Prostate gland (tissue), 2 donors: ENCODE data around the gene IL17RD. TPM values are rescaled to one million over a fixed set of nuclear protein-coding genes. Genes with fewer than 3 reads are reported as not detected.
A peak's percentile ranks its signal among the peaks of the same experiment; 100 is the strongest.

Source experiments
- DNase-seq: peaks from one replicate; pipeline ENCODE4 v3.0.0-alpha.2; 2019; ENCODE audit warnings: low spot score
- H3K27ac ChIP-seq, 2 donors: fragments of 200-600 bp; sonication (generic); 2 replicates each; pipeline ENCODE4 v1.5.1; 2017 to 2019
- H3K27me3 ChIP-seq: fragments of 200-600 bp; sonication (generic); replicated peaks from 2 replicates; pipeline ENCODE4 v1.5.1; 2019; ENCODE audit not compliant: insufficient read depth
- H3K36me3 ChIP-seq, 2 donors: fragments of 200-600 bp; sonication (generic); 1 replicate in 1 of 2; 2 replicates in 1 of 2; pipeline versions ENCODE4 v1.5.1 to v1.8.1; 2017 to 2019
- H3K4me1 ChIP-seq: fragments of 200-600 bp; sonication (generic); replicated peaks from 2 replicates; pipeline ENCODE4 v1.5.1; 2019
- H3K4me3 ChIP-seq, 2 donors: fragments of 200-600 bp; sonication (generic); 2 replicates each; pipeline ENCODE4 v1.5.1; 2017 to 2019
- H3K9me3 ChIP-seq: fragments of 200-600 bp; sonication (generic); 2 replicates; pipeline ENCODE4 v1.5.1; 2017
- CTCF ChIP-seq, 4 experiments: fragments of 200-600 bp in 2 of 4; fragments of 450-650 bp in 2 of 4; sonication (generic) in 2 of 4; IDR thresholded peaks; 1 replicate in 3 of 4; 2 replicates in 1 of 4; pipeline ENCODE4 v1.5.1; 2016 to 2019; ENCODE audit warnings: antibody characterized with exemption in 4 of 4, mild to moderate bottlenecking in 2 of 4, moderate library complexity in 2 of 4
- POLR2A ChIP-seq: fragments of 450-650 bp; IDR thresholded peaks from one replicate; pipeline ENCODE4 v1.6.1; 2016; ENCODE audit warnings: antibody characterized with exemption, mild to moderate bottlenecking
- POLR2AphosphoS5 ChIP-seq: sonication (generic); formaldehyde crosslinking; IDR thresholded peaks from one replicate; pipeline ENCODE4 v1.6.1; 2017; ENCODE audit warnings: antibody characterized with exemption
- WGBS: methylation state at CpG from one replicate; pipeline ENCODE4 v1.1.5; 2018; 5-methylcytosine and 5-hydroxymethylcytosine counted together
- intact Hi-C: fragments of 100-400 bp; cut with DNase I; formaldehyde crosslinking; loops from one replicate; pipeline ENCODE4 v1.14.2; 2022
- total RNA-seq, 2 donors: library from RNA; depleted of rRNA; stranded (reverse); fragments of >200 nt; gene quantifications; one replicate each; pipeline ENCODE4 v1.1.0, GENCODE V29; 2016

IL17RD gene
- total RNA-seq, 2 donors from 2014 or later, result 8.3 to 19.9 TPM

- Histone ChIP-seq H3K27me3 (no peaks in the 10 kb centered on the region), H3K9me3 (no peaks in the 10 kb centered on the region), H3K27ac (no peak overlapping the region), H3K36me3 (no peaks in the 10 kb centered on the region), H3K4me1 (no peaks in the 10 kb centered on the region), H3K4me3 (no peak overlapping the region)
- intact Hi-C loops, result loop anchor here (2.0 kb wide), 1 partner anchor 52 kb away; no protein-coding TSS in a partner anchor
- no peak for DNase-seq
- TF ChIP-seq CTCF (IDR thresholded peaks at IDR 0.05) (no peak), POLR2AphosphoS5 (no peak), POLR2A (no peak)
- 96% methylated on average over 1 of the region's 1 CpG for WGBS
Observed at GRCh38 chr3:57170946-57171345, 5.8 kb upstream of the IL17RD start.

- Histone ChIP-seq H3K27me3 (no peaks in the 10 kb centered on the region), H3K9me3 (no peaks in the 10 kb centered on the region), H3K36me3 (no peaks in the 10 kb centered on the region), H3K4me3 (peak overlapping the region; percentile 29 to 39), H3K27ac (no peak overlapping the region), H3K4me1 (no peaks in the 10 kb centered on the region)
- peak; percentile 51 for TF ChIP-seq POLR2AphosphoS5
- TF ChIP-seq CTCF (IDR thresholded peaks at IDR 0.05), result peak; percentile 54 to 84 (median 73)
- TF ChIP-seq POLR2A, result no peak
- 13% methylated on average over 40 of the region's 40 CpGs for WGBS
- intact Hi-C loops, result loop anchor here (2.0 to 5.0 kb wide), 2 partner anchors 53 to 68 kb away; no protein-coding TSS in a partner anchor
- DNase-seq, result peak; percentile 58
Observed at GRCh38 chr3:57169872-57170623, 4.9 kb upstream of the IL17RD start.

GRCh38 chr3:57169108-57169507, 4.0 kb upstream of the IL17RD start:
- Histone ChIP-seq H3K9me3 (no peaks in the 10 kb centered on the region), H3K27ac (no peak overlapping the region), H3K36me3 (no peaks in the 10 kb centered on the region), H3K27me3 (no peaks in the 10 kb centered on the region), H3K4me1 (no peaks in the 10 kb centered on the region), H3K4me3 (no peak overlapping the region)
- no peak for TF ChIP-seq POLR2AphosphoS5
- no peak for TF ChIP-seq POLR2A
- TF ChIP-seq CTCF (IDR thresholded peaks at IDR 0.05), result no peak
- DNase-seq, result no peak
- 59% methylated on average over 3 of the region's 3 CpGs for WGBS
- intact Hi-C loops, result loop anchor here (5.0 kb wide), 1 partner anchor 67 kb away; no protein-coding TSS in a partner anchor

- intact Hi-C loops, result loop anchor here (5.0 kb wide), 1 partner anchor 66 kb away; no protein-coding TSS in a partner anchor
- no peak for TF ChIP-seq POLR2A
- no peak for TF ChIP-seq POLR2AphosphoS5
- TF ChIP-seq CTCF (IDR thresholded peaks at IDR 0.05), result no peak
- Histone ChIP-seq H3K27me3 (no peaks in the 10 kb centered on the region), H3K36me3 (no peaks in the 10 kb centered on the region), H3K9me3 (no peaks in the 10 kb centered on the region), H3K4me1 (no peaks in the 10 kb centered on the region), H3K4me3 (no peak overlapping the region), H3K27ac (no peak overlapping the region)
- 70% methylated on average over 2 of the region's 2 CpGs for WGBS
- DNase-seq, result no peak
Observed at GRCh38 chr3:57168151-57168550, 3.0 kb upstream of the IL17RD start.

- no peak for TF ChIP-seq POLR2AphosphoS5
- TF ChIP-seq CTCF (IDR thresholded peaks at IDR 0.05), result no peak
- TF ChIP-seq POLR2A, result no peak
- intact Hi-C loops, result loop anchor here (5.0 kb wide), 1 partner anchor 64 kb away; no protein-coding TSS in a partner anchor
Observed at GRCh38 chr3:57166660-57167059, 1.5 kb upstream of the IL17RD start.

More at GRCh38 chr3:57166660-57167059, 1.5 kb upstream of the IL17RD start:
- Histone ChIP-seq H3K4me1 (no peaks in the 10 kb centered on the region), H3K9me3 (no peaks in the 10 kb centered on the region), H3K4me3 (no peak overlapping the region), H3K36me3 (no peaks in the 10 kb centered on the region), H3K27ac (no peak overlapping the region), H3K27me3 (no peaks in the 10 kb centered on the region)
- 88% methylated on average over 2 of the region's 2 CpGs for WGBS
- no peak for DNase-seq
